GM18861 (cell line): ENCODE data around the gene TBC1D1.

ENCODE experiments used
- ATAC-seq: cut with Tn5 transposase; IDR thresholded peaks from one replicate; pipeline ENCODE4 v1.9.1; 2021; ENCODE audit not compliant: unreplicated experiment

Gene TBC1D1

DNA sequence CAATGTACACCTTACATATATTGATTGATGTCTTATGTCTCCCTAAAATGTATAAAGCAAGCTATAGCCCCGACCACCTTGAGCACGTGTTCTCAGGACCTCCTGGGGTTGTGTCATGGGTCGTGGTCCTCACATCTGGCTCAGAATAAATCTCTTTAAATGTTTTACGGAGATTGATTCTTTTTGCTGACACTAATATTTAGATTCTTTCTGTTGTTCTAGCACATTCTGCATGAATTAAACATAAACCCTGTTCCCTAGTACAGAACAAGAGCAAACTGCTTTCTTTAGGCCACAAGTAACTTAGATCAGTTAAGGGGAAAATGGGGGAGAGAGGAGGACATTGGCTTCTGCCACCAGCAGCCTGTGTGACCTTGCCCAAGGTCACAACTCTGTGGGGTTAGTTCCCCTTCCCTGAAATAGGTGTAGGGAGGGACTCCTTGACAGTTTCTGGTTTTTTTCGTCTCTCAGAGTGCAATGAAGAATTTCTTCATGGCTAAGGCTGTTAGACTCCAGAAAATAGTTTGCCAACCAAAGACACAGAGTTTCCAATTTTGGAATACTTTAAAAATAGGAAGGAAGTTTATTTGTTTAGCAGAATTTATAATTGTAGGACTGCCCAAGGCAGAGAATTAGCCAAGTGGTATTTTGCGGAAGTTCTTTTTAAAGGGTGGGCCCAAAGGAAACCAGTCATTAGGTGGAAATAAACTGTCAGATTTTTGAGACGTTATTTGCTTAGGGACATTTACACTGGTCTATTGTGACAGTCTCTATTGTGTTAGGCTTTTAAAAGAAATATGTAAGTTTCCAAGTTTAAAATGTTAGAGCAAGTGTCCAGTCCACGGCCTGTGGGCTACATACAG lies 98.7 kb downstream of the TBC1D1 start:
- ATAC-seq = no peak

GRCh38 chr4:37990731-37991245 lies 99.9 kb downstream of the TBC1D1 start:
- no peak for ATAC-seq

DNA sequence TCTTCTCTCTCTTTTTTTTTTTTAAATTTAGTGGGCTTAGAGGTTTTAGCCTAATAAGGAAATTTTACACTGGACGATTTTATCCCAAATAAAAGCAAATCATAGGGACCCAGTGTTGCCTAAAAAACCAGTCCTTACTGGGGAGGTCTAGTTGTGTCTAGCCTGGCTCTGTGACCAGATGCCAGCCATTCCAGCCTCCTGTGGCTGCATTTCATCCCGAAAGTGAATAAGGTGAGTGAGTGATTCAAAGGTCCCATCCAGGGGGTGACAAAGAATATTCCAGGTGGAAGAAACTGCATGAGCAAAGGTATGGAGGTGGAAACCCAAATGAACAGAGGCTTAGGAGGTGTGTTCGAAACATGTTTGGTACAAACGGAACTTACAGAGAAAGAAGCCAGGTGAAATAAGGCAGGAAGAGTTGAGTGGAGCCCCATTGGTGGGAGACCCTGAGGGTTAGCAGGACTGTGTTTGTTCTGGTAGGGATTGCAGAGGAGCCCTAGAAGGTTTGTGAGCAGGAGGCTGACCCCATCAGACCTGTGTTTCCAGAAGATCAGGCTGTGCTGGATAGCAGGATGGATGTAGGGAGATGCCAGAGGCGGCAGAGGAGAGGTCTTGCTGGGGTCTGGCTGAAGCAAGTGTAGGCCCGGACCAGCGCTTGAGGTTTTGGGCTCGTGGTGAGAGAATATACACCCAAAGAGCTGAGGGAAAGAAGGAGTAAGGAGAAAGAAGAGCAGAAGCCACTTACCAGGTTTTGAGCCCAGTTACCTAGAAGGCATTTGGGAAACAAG lies 100.9 kb downstream of the TBC1D1 start:
- ATAC-seq = no peak

DNA sequence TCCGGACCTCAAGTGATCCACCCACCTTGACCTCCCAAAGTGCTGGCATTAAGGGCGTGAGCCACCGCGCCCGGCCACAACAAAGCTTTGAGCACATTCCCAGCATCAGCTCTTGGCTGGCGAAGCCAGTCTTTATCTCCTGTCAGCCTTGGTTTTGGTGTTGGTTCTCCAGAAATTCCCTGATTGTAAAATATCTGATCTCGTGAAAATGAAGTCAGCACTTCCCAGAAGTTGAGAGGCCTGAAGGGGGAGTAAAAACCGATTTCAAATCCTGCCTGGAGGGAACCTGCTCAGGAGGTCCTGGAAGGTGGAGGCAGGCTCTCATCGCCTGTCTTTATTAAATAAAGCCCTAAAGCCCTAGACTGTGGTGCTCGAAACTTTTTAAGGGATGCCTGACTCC lies 102.9 kb downstream of the TBC1D1 start:
- ATAC-seq = no peak

DNA sequence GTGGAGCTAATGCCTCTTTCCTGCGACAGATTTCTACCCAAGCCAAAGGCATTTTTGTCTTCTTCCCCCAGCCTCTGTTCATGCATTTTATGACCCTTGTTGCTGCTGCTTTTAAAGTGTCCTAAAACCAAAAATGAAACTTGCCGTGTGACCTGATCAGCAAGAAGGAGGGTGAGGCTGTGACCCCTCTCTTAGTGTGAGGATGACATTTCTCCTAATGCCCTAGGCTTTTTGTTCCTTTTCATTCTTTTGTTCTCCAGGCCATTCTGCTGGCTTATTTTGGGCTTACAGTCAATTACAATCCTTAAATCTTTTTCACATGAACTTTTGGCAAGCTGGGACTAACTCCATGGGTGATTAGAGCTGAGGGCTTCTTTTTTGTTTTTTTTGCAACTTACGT lies 103.7 kb downstream of the TBC1D1 start:
- peak; percentile 69 for ATAC-seq

DNA sequence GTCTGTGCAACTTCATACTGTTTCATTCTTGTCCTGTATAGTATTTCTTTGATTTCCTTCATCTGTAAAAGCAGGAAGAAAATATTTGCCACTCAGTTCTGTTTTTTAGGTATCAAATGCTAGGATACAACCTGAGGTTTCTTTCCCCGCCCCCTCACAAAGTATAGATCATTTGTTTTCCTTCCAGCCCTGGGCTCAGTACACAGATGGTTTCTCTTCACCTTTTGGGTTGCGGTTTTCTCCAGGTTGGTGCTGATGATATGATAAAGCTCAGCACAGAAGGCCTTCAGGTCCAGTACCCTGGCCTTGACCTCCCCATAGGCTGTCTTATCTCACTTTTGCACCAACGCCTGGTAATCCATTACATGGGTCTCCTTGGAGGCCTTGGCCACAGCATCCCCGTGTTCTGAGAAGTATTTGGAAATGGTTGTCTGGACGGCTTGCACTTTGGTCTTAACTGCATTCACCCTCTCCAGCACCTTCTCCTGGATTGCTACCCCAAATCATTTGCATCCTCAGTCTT lies 104.5 kb downstream of the TBC1D1 start:
- no peak for ATAC-seq

GRCh38 chr4:37995981-37996775 lies 105.3 kb downstream of the TBC1D1 start:
- no peak for ATAC-seq

DNA sequence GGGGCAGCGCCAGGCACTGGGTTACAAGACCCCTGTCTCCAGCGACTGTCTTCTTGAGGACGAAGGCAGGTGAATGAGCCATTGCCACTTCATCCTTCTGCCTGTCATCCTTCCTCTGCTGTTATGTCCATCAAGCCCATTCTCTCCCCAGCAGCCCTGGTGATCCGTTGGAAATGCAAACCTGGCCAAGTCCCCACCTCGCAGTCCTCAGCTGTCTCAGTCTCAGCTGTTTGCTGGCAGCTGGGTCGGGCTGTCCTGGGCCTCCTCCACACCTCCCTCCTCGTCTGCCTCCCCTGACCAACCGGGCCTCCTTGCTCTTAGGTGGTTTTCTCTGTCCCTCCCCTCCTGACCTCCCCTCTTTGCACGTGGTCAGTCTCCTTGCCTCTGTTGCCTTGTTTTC lies 107.3 kb downstream of the TBC1D1 start:
- no peak for ATAC-seq

DNA sequence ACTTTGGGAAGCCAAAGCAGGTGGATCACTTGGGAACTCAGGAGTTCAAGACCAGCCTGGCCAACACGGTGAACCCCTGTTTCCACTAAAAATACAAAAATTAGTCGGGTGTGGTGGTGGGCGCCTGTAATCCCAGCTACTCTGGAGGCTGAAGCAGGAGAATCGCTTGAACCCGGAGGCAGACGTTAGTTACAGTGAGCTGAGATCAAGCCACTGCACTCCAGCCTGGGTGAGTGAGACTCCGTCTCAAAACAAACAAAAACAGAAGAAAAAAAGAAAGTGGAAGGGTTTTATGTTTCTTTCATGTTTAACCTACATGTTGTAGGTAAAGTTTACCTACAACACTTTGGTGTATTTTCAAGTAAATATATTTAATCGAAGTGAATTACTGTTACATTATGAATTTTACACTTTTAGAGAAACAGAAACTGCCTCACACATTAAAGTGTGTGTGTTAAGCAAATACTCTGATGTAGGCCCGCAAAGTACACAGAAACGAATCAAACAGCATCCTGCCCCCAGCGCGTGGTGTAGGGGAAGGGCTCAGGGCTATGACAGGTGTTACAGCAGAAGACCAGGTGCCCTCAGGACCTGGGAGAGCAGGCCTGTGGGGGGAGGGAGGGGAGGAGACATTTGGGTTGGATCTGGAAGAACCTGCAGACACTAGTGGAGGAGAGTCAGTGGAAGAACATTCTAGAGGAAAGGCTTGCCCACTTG lies 108.3 kb downstream of the TBC1D1 start:
- ATAC-seq = no peak

DNA sequence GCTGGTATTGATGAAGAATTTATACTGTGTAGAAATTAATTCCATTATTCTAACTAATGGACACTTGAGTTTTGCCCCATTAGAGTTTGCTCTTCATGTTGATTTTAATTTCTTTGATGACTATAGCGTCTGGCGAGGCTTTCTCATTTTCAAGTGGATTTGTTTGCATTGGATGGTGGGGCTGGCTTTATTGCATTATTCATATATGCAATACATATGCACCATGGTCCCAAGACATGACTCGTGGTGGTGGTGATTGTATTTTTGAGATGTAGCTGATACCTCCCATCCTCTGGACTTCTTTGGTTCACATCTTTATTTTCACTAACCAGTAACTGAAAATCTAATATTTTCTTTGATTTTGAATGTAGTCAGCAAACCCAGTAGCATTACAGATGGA lies 109.1 kb downstream of the TBC1D1 start:
- ATAC-seq = no peak

DNA sequence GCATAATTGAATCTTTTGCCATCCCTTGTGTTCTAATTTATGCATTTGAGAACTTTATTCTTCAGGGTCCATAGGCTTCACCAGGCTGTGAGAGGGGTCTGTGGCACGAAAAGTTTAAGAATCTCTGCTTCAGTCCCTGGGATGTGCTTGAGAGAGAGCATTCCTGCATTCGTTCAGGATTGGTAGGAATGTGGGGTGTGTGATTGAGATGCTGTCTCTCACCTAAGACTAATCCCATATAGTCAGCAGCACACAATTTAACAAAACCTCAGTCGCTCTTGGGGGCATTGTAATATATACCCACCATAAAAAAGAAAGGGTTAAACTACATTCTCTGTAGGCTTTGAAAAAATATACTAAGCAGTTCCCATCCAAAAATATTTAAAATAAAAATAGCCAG lies 111.0 kb downstream of the TBC1D1 start:
- ATAC-seq = no peak

- no peak for ATAC-seq
These were observed 111.7 kb downstream of the TBC1D1 start for GRCh38 chr4:38002451-38003071.

DNA sequence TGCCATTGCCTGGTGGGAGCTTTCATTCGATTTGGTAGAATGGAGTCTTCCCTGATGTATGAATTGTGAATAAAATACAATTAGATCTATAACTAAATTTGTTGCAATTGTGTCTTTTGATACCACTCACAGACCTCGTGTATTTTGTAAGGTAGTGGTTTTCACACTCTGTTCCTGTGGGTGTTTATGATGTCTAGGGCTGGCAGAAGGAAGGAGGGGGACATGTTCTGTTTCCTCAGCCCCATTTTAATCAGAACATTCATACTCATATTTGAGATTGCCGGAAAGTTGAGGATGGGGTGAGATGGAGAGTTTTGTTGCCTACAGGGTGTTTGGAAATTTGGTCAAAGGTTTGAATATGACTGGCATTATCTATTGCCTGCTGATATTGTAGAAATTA lies 112.2 kb downstream of the TBC1D1 start:
- ATAC-seq = no peak

DNA sequence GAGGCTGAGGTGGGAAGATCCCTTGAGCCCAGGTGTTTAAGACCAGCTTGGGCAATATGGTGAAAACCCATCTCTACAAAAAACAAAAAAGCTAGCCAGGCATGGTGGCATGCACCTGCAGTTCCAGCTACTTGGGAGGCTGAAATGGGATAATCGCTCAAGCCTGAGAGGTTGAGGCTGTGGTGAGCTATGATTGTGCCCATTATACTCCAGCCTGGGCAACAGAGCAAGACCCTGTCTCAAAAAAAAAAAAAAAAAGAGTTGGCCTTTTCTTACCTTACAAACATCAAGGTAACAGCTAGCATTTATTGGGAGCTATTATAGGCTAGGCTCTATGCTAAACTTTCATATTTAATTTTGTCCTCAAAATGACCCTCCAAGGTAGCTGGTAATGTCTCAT lies 112.7 kb downstream of the TBC1D1 start:
- ATAC-seq = no peak

DNA sequence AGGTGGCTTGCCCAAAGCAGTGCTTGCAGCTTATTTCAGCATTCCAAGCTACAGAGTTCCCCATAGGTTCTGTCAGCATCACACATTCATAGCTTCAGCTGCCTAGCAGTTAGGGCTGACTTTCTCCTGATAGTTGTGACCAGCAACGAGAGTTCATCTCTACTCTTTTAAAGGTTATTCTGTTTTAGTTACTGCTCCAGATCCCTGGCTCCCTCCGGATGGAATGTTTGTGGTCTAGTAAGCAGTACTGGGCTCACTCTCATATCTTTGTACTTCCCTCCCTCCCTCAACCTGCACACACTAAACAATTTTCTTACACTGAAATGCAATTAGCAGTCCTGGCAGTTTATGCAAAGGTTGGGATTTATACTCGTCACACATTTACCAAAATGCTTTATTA lies 113.2 kb downstream of the TBC1D1 start:
- no peak for ATAC-seq

DNA sequence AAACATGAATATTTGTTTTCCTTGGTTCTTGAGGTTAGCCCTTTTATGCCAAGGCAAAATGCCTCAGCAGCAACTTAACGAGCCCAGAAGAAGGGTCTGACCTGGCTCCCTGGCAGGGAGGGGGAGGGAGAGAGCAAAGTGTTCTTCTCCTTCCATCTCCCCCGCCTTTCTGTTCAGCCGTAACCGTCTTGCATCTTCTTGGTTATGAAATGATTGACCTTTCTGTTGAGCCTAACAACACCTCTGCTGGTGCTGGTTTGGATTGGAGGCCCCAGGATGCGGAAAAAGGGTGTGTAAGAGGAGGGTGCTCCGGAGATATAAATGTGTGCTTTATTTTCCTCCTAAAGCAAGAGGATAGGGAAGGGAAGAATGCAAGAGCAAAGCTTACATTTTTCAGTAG lies 114.0 kb downstream of the TBC1D1 start:
- no peak for ATAC-seq

- ATAC-seq = no peak
These were observed 114.8 kb downstream of the TBC1D1 start for GRCh38 chr4:38005637-38006036.

DNA sequence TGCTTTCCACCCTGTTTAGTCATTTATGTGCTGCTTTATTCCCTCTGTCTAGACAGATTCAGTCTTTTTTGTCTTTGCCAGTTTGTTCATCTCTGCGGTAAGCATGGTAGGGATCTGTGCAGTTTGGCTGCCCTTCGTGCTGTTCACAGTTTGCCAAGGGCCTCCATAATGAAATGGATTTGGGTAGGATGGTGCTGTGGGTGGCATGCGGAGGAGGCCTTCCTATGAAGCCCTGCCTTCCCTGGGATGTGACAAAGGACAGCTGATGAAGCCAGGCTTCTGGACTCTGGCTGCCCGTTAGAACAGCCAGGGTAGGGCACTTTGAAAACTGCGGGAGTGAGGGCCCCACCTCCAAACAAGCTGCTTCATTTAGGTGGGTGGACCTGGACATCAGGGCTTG lies 116.8 kb downstream of the TBC1D1 start:
- no peak for ATAC-seq

GRCh38 chr4:38008571-38009021 lies 117.7 kb downstream of the TBC1D1 start:
- no peak for ATAC-seq

DNA sequence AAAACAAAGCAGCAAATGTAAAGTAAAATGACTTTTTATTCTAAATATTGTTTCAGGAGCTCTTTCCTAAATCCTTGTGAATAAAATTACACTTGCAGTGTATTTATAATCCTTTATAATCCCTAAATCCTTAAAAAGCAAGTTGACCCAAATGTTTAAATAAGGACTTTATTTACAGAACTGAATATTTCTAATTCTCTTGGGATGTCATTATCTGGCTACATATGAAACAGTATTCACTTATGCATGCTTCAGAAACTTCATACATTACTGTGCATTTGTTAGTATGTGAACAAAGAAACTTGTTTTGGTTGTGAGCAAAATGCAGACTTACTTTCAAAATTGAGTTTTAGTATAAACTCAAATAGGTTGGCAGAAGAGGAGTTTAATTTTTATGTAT lies 118.5 kb downstream of the TBC1D1 start:
- ATAC-seq = no peak
